IPS-15b (cell line): ENCODE measurements around the gene CFAP92.

ENCODE experiments used
- H3K27me3 ChIP-seq: one replicate; pipeline ENCODE4 v1.6.1; 2013; ENCODE audit warnings: low read length; ENCODE audit not compliant: control insufficient read depth, insufficient read depth
- H3K36me3 ChIP-seq: one replicate; pipeline ENCODE4 v1.6.1; 2013; ENCODE audit warnings: low read length; ENCODE audit not compliant: control insufficient read depth, insufficient read depth
- H3K4me1 ChIP-seq: one replicate; pipeline ENCODE4 v1.6.1; 2013; ENCODE audit warnings: mild to moderate bottlenecking, low read length; ENCODE audit not compliant: control insufficient read depth, insufficient read depth
- H3K4me3 ChIP-seq: one replicate; pipeline ENCODE4 v1.5.1; 2013; ENCODE audit warnings: low read depth, low read length
- H3K9ac ChIP-seq: one replicate; pipeline ENCODE4 v1.6.1; 2013; ENCODE audit warnings: low read depth, mild to moderate bottlenecking, low read length
- H3K9me3 ChIP-seq: one replicate; pipeline ENCODE4 v1.6.1; 2013; ENCODE audit warnings: mild to moderate bottlenecking, low read length; ENCODE audit not compliant: control insufficient read depth, insufficient read depth

Gene CFAP92

DNA sequence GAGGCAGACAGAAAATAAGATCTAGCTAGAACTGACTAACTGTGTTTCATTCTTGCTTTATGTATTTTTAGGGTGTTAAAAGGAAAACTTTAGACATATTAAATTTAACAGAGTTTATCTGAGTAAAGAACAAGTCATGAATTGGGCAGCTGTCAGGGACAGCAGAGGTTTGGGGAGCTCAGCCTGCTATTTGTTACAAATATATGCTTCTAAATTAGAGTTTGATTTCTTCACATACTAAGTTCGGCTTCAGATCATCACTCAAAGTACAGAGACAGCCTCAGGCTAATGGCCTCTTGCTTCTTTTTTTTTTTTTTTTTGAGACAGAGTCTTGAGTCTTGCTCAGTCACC lies 29.1 kb upstream of the CFAP92 start:
- Histone ChIP-seq H3K4me1 (no peaks in the 10 kb centered on the region), H3K27me3 (peaks cover 25% of the 10 kb centered on the region)

DNA sequence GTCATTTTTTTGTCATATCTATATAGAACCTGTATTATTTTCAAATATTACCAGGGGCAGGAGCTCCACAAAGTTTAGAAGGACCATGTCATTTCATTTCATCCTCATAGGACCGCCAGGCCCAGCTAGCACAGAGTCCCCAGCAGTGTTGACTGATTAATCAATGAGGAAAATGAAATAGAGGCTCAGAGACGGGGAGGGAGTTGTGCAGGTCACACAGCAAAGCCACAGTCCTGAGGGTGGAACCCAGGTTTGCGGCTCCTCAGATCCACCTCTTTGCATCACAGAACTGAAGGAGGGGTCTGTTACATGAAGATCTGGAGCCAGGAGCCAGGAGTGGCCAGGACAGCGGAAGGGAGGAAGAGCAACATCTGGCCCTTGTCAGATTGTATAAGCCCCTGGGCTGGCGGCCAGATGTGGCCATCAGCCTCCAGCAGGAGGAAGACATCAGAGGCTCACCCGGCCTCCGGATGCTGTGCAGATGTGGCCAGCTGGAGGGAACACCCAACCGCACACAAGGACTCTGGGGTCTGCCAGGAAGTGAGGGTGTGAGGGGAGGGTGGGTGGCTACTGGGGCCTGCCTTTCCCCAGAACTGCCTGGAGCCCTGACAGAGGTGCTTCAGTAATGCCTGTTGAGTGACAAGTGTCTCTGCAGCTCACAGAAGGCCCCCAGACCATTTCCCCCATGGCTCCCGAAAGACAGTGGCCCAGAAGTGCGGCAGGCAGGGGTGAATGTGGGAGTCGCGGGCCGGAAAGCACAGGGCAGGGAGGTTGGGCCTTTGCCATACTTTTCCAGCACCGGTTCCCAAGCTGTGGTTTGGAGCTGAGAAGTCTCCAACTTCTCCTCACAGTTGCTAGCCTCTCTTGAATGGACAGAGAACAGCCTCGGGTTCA lies 28.5 kb upstream of the CFAP92 start:
- Histone ChIP-seq H3K4me3 (no peak overlapping the region), H3K36me3 (no peaks in the 10 kb centered on the region), H3K27me3 (peaks cover 25% of the 10 kb centered on the region), H3K9me3 (no peaks in the 10 kb centered on the region), H3K4me1 (no peaks in the 10 kb centered on the region), H3K9ac (no peak overlapping the region)

More for the DNA sequence above, 29.1 kb upstream of the CFAP92 start:
- Histone ChIP-seq H3K36me3 (no peaks in the 10 kb centered on the region), H3K9me3 (no peaks in the 10 kb centered on the region), H3K9ac (no peak overlapping the region), H3K4me3 (no peak overlapping the region)

DNA sequence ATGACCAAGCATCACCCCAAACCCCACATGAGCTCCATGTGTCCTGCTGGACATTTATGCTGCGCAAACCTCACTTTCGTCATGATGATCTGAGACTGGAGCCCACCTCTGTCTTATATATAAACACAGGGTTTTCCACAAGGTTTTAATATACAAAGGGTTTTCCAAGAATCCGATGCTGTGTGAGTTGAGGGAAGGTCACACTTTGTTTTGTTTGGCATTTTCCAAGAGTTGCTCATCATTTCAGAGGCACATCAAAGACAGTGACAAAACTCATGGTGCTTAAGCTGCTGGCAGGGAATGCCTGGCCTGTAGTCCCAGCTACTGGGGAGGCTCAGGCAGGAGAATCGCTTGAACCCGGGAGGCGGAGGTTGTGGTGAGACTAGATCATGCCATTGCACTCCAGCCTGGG lies 27.3 kb upstream of the CFAP92 start:
- Histone ChIP-seq H3K9ac (no peak overlapping the region), H3K4me3 (no peak overlapping the region), H3K27me3 (peaks cover 18% of the 10 kb centered on the region), H3K9me3 (no peaks in the 10 kb centered on the region), H3K36me3 (no peaks in the 10 kb centered on the region), H3K4me1 (no peaks in the 10 kb centered on the region)

DNA sequence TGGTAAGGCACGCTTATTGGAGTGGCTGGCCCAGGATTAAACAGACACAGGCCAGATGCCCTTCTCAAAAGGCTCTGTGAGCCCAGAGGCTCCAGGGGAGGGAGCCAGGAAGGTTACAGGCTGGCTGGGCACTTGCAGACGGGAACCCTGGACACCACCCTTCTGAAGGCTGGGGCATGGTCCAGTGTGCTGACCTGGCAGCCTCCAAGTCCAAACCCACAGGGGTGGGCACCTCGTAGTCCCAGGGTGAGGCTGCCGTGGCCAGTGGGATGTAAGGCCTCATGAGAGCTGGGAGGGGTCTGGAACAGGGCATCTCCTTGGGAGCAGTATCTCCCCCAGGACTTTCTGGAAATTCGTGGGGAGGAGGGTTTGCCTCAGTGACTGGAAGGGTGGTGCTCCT lies 26.8 kb upstream of the CFAP92 start:
- Histone ChIP-seq H3K9me3 (no peaks in the 10 kb centered on the region), H3K9ac (no peak overlapping the region), H3K4me1 (no peaks in the 10 kb centered on the region), H3K4me3 (no peak overlapping the region), H3K36me3 (no peaks in the 10 kb centered on the region), H3K27me3 (peaks cover 13% of the 10 kb centered on the region)

DNA sequence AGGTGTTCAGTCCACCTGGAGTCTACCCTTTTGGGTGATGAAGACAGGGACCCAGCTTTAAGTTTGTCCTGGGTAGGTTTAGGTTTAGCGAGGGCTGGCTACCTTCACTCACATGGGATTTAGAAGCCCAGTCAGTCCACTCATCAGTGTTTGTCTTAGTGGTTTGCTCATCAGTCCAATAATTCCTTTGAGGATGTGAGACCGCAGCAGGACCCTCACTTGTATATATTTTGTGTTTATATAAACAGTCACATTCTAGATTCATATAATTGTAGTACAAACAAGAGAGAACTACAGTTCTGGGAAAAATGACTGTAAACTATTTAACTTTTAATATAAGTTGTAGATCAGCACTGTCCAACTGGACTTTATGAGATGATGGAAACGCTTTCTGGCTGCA lies 25.4 kb upstream of the CFAP92 start:
- no peaks in the 10 kb centered on the region for H3K4me1 ChIP-seq
- H3K4me3 ChIP-seq, result no peak overlapping the region
- H3K27me3 ChIP-seq, result no peaks in the 10 kb centered on the region
- no peak overlapping the region for H3K9ac ChIP-seq
- no peaks in the 10 kb centered on the region for H3K9me3 ChIP-seq
- H3K36me3 ChIP-seq, result no peaks in the 10 kb centered on the region

DNA sequence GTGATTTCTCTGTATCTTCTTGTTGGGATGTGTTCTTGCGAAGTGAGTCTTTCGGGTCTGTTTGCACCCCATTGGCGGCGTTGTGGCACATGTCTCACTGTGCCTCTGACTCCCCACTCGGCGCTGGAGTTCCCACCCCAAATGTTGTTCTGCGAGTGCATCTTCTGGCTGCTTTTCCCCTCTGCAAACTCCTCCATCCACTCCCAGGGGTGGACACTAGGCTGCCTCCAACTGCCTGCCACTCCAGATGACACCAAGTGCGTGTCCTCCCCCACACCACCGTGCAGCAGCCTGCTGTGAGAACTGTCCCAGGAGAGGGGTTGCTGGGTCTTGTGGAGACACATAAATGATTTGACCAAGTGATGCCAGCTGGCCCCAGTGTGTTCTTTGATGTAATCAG lies 24.9 kb upstream of the CFAP92 start:
- H3K27me3 ChIP-seq, result no peaks in the 10 kb centered on the region
- H3K4me3 ChIP-seq, result no peak overlapping the region
- H3K9me3 ChIP-seq, result no peaks in the 10 kb centered on the region
- H3K36me3 ChIP-seq, result no peaks in the 10 kb centered on the region
- H3K9ac ChIP-seq, result no peak overlapping the region
- no peaks in the 10 kb centered on the region for H3K4me1 ChIP-seq

DNA sequence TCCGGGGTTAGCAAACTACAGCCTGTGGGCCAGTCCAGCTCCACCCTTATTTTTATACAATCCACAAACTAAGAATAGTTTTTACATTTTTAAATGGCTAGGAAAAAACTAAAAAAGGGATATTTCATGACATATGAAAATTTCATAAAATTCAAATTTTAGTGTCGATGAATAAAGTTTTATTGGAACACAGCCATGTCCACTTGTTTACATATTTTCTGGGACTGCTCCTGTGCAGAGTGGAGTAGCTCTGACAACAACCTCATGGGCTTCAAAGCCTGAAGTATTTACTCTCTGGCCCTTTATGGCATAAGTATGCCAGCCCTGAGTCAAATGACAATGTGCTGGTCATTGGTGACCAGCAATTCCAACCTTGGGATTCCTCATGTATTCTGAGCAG lies 24.4 kb upstream of the CFAP92 start:
- Histone ChIP-seq H3K36me3 (no peaks in the 10 kb centered on the region), H3K27me3 (no peaks in the 10 kb centered on the region), H3K4me1 (no peaks in the 10 kb centered on the region), H3K9me3 (no peaks in the 10 kb centered on the region), H3K4me3 (no peak overlapping the region), H3K9ac (no peak overlapping the region)

DNA sequence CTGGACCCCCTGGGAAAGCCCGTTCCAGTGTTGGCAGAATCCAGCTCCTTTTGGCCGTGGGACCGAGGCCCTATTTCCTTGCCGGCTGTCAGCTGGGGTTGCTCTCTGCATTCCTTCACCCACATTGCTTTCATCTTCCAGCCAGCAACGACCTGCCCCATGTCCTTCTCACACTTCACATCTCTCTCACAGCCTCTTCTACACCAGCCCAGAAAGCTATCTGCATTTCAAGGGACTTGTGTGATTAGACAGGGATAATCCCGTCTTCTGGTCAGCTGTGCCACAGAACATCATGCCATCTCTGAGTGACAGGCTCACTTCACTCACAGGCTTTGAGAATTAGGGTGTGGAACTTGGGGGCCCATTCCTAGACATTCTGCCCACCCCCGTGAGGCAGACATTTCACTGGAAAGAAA lies 23.6 kb upstream of the CFAP92 start:
- H3K27me3 ChIP-seq, result no peaks in the 10 kb centered on the region
- H3K36me3 ChIP-seq, result no peaks in the 10 kb centered on the region
- no peak overlapping the region for H3K9ac ChIP-seq
- H3K4me1 ChIP-seq, result no peaks in the 10 kb centered on the region
- H3K4me3 ChIP-seq, result no peak overlapping the region
- no peaks in the 10 kb centered on the region for H3K9me3 ChIP-seq

DNA sequence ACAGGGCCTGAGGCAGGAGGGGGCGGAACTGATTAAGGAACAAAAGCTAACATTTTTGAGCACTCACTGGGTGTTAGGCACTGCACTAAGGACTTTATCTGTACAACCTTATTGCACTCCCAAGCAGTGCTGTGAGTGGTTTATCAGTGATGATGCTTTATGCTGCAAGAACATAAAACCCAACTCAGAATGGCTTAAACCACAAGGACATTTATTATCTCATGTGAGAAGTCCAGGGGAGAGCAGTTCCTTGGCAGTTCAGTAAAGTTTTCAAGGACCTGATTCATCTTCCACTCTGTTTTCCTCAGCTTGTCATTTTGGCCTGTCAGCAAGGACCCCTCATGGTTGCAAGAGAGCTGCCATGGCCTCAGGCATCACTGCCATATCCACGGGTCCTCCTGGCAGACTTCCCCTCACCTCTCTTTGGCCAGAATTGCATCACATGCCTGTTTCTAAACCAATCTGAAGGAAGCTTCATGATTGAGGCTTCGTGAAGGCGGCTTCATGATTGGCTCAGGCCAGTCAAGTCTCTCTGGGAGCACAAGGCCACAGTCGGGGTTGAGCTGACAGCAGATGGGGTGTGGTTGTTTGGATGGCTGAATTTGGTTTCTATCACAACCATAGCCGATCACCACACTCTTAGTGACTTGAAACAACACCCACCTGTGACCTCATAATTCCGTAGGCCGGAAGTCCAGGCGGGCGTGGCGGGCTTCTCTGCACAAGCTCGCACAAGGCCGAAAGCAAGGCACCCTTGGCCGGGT lies 23.0 kb upstream of the CFAP92 start:
- no peak overlapping the region for H3K4me3 ChIP-seq
- no peaks in the 10 kb centered on the region for H3K36me3 ChIP-seq
- no peak overlapping the region for H3K9ac ChIP-seq
- H3K9me3 ChIP-seq, result no peaks in the 10 kb centered on the region
- no peaks in the 10 kb centered on the region for H3K4me1 ChIP-seq
- no peaks in the 10 kb centered on the region for H3K27me3 ChIP-seq

DNA sequence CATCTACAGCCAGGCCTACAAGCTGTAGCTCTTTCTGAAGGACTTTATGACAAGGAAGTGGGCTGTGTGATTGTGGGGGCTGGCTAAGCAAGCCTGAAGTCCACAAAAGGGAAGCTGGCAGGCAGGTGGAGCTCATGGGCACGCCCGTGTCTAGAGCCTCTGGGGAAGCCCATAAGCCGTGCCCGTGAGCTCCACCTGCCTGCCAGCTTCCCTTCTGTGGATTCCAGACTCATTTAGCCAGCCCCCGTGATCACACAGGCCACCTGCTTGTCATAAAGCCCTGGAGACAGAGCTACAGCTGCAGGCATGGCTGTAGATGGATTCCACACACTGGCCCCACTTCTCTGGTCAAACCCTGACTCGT lies 22.5 kb upstream of the CFAP92 start:
- H3K4me3 ChIP-seq, result no peak overlapping the region
- no peak overlapping the region for H3K9ac ChIP-seq
- H3K9me3 ChIP-seq, result no peaks in the 10 kb centered on the region
- no peaks in the 10 kb centered on the region for H3K4me1 ChIP-seq
- H3K36me3 ChIP-seq, result no peaks in the 10 kb centered on the region
- H3K27me3 ChIP-seq, result no peaks in the 10 kb centered on the region

DNA sequence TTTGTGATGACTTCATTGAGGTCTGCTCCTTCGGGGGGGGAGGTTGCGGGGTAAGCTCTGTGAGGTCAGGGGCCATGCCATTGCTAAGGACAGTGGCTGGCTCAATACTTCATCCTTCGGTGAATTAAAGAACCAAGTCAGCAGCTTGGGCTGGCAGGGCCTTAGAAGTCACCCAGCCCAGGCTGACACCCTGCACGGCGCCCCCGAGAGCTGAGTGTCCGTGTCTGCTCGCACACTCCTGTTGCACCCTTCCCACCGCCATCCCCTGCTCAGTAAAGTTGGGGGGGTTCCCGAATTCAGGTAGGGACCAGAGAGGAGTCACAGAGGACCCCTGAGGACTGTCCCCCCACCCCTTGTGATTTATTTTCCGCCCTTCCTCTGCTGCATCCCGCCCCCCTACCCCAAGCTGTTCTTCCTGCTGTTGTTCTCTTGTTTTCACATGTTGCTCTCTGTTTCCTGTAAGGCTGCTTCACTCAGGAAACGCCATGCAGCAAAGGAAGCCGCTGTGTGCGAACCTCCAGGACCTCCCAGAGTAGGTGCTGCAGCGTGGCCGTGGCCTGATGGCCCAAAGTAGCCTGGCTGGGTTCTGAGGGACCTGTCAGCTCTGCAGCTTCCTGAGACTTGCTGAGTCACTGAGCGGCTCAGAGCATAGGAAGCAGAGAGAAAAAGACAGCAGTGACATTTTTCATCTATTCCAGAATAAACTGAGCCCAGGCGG lies 21.7 kb upstream of the CFAP92 start:
- no peaks in the 10 kb centered on the region for H3K4me1 ChIP-seq
- no peak overlapping the region for H3K4me3 ChIP-seq
- no peaks in the 10 kb centered on the region for H3K9me3 ChIP-seq

More for the DNA sequence above, 21.7 kb upstream of the CFAP92 start:
- H3K27me3 ChIP-seq, result no peaks in the 10 kb centered on the region
- no peaks in the 10 kb centered on the region for H3K36me3 ChIP-seq
- H3K9ac ChIP-seq, result no peak overlapping the region
